ENCODE data around the gene ITGA3.
"Not testable (repeated sequence)": the region's sequence is repeated elsewhere in the genome, so short reads cannot be mapped to it uniquely, and the experiment has no call there.

The ITGA3 gene

DNA sequence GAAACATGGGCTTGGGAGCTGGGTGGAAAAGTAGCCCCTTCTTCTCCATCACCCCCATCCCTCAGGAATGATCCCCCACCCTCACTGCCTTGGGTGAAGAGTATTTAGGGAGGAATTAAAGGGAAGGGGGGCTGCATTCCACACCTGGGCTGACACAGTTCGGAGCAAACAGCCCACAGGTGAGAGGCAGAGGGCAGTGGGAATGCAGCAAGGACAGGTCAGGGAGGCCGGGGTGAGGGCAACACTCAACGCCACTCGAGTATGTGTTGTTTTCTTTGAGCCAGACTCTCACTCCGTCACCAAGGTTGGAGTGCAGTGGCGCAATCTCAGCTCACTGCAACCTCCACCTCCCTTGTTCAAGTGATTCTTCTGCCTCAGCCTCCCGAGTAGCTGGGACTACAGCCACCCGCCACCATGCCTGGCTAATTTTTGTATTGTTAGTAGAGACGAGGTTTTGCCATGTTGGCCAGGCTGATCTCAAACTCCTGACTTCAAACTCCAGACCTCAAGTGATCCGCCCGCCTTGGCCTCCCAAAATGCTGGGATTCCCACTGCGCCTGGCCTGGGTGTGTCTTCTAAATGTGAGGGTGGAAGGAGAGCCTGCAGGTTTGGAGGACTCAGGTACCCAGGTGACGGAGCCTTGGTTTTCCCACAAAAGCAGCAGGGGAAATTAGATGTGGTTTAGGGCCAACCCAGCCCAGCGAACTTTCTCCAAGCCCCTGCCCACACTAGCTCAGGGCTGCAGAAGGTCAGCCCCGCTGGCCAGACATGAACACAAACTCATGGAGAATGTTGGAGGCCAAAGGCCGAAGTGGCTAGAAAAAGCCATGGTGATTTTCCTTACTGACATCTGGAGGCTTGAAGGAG is 21.2 kb upstream of the ITGA3 start:
- no peak for DNase-seq (ENCODE audit: extremely low read depth in 1 of 2, low read depth in 1 of 2)

DNA sequence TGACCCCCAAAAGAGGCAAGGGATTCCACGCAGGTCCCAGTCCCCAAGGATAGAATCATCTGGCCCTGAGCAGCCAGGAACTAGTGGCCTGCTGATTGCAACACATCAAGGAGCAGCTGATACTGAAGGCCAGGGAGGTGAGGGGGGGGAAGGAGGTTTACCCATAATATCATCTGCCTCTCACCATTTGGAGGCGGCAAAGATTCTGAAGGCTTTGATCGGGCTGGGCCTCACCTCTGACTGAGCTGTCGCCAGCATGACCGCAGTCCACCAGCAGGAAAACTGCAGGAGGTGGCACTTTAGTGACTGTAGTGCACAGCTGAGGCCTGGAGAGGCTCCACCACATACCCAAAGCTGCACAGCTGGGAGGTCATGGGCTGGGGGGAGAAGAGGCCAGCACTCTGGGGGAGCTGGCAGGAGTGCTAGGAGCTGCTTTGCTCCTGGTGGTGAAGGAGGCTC is 20.5 kb upstream of the ITGA3 start:
- no peak for DNase-seq (ENCODE audit: extremely low read depth in 1 of 2, low read depth in 1 of 2)

DNA sequence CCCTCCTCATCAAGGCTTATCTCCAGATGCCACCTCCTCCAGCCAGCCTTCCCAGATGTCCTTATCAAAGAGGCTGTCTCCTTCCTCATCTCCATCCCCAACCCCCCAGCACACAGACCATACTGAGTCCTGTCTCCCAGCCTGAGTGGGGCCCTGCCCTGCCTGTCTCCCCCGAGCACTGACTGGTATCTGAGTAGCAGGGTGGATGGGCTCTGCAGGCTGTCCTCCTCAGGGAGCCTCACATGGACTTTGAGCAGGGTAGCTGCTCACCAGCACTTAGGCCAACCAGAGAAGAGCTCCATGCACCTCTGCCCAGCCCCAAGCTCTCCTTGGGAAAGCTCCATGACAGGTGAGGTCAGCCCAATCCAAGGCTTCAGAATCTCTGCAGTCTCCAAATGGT is 20.0 kb upstream of the ITGA3 start:
- no peak for DNase-seq (ENCODE audit: extremely low read depth in 1 of 2, low read depth in 1 of 2)

DNA sequence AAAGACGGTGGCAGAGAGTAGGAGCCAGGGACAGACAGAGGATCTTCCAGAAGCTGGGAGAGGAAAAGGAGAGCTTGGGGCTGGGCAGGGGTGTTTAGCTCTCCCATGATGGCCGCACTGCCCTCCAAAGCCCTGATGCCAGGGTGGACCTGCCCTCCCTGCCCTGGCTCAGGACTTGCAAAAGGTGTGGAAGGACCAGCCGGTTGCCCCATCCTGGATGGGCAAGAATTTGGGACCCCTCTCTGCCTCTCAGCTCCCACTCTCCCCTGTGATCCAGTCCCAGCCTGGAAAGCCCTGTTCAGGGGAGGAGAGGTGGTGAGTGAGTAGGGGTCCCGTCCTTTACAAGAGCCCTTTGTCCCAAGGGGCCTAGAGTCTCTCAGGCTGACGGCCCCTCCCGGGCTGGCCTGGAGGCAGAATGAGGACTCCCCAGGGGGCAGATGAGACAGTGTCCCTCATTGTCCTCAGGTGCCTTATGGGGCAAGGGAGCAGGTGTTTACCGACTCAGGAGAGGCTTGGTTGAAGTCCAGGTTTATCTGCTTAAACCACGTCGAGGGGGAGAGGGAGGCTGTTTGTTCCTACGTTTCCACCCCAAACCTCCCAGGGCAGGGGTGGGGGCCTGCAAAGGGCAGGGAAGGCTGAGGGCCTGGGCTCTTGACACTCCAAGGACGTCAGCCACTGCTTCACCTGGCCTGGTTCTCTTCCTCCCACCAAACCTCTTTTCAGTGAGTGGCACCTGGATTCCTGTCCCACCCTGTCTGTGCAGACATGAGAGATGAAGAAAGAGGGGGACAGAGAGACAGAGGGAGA is 19.3 kb upstream of the ITGA3 start:
- no peak for DNase-seq (ENCODE audit: extremely low read depth in 1 of 2, low read depth in 1 of 2)

DNA sequence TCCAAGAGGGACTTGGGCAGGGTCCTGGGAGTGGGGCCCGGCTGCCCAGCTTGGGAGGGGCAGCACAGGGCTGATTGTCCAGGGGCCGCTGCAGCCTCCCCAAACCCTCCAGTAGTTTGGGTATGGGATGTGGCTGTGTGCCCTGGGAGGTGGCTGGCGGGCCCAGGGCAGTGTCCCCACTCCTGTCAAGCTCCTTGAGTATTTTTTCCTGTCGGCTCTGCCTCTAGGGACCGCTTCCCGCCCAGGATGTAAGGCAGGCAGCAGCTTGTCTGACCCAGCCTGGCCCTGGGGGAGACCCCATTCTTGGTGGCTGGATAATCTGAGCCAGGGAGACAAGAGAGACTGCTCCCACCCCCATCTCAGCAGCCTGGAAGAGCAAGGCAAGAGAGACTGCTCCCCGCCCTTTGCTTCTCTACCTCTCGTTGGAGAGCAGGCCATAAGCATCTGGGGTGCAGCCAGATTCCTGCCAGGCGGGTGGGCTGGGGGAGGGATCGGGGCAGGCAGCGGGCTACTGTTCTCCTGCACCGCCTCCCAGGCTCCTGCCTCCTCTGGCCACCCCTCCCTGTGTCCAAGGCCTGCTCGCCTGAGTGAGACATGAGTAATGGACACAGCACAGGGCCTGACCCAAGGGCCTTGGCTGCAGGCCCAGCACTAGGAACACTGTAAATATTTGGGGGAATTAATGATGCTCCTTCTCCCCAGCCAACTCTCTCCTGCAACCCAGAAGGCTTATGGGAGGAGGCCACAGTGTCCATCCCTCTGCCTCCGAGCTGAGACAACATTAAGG is 18.4 kb upstream of the ITGA3 start:
- no peak for DNase-seq (ENCODE audit: extremely low read depth in 1 of 2, low read depth in 1 of 2)

DNA sequence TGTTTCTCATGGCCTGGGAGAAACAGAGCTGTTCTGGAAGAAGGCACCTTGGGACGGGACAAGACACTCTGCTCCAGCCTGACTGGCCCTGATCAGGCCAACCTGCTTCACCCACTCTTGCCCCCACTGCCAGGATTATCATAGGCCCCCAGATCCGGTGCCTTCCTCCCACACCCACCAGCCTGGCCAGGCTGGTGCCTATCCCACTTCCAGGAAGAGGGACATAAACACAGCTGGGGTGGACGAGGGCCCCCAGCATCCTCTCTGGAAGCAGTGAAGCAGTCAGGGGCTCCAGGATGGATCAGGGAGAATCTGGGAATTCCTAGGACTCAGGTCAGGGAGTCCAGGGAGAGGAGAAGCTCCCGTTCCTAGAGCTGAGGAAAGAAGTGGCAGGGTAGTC is 16.9 kb upstream of the ITGA3 start:
- no peak for DNase-seq (ENCODE audit: extremely low read depth in 1 of 2, low read depth in 1 of 2)

DNA sequence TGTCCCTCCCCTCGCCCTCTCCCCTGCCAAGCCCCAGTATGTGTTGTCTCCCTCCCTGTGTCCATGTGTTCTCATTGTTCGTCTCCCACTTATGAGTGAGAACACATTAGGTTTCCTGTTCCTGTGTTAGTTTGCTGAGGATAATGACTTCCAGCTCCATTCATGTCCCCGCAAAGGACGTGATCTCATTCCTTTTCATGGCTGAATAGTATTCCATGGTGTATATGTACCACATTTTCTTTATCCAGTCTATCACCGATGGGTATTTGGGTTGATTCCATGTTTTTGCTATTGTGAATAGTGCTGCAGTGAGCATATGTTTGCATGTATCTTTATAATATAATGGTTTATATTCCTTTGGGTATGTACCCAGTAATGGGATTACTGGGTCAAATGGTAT is 15.4 kb upstream of the ITGA3 start:
- not testable (repeated sequence) for DNase-seq (ENCODE audit: extremely low read depth in 1 of 2, low read depth in 1 of 2)

DNA sequence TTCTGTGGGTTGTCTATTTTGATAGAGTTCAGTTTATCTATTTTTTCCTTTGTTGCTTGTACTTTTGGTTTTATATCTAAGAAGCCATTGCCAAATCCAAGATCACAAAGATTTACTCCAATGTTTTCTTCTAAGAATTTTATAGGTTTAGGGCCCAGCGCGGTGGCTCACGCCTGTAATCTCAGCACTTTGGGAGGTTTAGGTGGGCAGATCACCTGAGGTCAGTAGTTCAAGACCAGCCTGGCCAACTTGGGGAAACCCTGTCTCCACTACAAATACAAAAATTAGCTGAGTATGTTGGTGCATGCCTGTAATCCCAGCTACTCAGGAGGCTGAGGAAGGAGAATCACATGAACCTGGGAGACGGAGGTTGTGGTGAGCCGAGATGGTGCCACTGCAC is 13.7 kb upstream of the ITGA3 start:
- no peak for DNase-seq (ENCODE audit: extremely low read depth in 1 of 2, low read depth in 1 of 2)

DNA sequence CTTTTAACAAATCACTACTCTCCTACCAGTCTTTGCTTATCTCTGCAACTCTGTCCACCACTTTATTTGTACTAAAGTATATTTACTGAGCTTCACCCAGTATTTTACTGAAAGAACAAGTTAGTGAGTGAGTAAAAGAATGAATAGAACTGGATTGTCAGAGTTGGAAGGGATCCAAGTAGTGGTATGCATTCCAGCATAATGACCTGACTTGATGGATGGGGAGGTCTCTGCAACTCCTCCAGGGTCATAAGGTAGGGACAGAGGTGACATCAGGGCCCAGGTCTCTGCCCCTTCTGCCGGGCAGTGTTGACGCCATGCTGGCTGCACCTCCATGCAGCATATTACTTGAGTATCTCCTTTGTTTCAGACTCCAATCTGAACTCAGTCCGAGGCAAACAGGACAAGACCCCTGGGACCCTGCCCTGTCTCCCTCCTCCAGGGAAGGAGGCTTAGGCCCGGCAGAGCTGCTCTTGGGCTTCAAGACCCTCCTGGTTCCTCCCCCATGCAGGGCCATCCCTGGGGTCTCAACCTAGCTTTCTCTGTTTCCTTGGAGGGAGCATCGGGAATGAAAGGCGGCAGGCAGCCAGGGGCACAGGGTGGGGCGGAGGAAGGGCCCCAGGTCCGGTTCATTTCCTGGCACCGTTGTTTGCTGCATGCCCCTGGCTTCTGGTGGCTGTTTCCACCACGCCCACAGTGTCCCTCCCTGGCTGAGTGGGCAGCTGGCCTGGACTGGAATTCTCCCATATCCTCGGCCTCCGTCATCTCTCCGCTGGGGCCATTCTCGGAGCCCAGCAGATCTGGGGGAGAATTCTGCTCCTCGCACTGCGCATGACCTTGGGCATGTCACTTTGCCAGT is 12.4 kb upstream of the ITGA3 start:
- DNase-seq (ENCODE audit: extremely low read depth in 1 of 2, low read depth in 1 of 2): no peak

DNA sequence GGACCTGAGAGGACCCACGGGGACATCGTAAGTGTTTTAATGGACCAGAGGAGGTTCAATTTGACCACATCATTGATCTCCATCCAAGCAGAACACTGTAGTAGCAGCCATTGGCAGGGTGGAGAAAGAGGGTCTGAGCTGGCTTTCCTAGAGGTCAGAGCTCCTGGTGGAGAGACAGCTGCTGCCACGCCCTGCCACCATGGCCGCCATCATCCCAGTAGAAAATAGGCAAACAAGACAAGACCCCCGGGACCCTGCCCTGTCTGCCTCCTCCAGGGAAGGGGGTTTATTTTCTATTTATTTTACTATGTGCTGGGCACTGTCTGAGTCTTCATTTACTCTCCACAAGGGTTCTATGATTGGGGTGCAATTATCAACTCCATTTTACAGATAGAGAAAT is 11.4 kb upstream of the ITGA3 start:
- no peak for DNase-seq (ENCODE audit: extremely low read depth in 1 of 2, low read depth in 1 of 2)

DNA sequence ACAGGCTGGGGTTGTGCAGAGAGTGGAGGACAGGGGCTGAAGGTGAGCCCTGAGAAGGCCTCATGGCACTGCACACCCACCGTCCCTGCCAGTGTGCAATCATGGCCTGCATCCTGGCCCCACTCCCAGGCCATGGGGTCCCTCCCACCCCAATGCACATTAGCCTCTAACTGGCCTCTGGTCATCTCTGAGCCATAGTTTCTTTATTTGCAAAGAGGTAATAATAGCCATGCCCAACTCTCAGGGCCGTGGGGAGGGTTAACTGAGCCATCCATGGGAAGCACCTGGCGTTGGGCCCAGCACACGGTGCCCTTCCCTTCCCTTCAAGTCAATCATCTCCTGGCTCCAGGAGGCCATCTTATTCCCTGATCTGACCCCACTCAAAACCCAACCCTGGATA is 10.8 kb upstream of the ITGA3 start:
- no peak for DNase-seq (ENCODE audit: extremely low read depth in 1 of 2, low read depth in 1 of 2)

DNA sequence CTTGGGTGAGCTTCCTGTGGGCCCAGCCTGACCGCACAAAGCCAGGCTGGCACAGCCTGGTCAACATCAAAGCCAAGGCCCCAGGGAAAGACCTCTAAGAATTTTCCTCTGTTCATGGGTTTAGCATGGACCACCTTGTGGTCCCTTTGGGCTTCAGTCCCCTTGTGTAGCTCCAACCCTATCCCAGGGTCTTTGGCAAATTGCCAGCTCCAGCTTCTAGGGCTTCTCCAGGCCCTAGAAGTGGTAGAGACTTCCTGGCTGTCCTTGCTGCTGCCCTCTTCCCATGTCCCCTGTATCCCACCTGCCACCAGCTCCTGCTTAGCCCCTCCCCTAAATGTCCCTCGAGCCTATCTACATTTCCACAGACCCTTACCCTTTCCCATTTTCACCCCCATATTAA is 9.7 kb upstream of the ITGA3 start:
- DNase-seq (ENCODE audit: extremely low read depth in 1 of 2, low read depth in 1 of 2): no peak

DNA sequence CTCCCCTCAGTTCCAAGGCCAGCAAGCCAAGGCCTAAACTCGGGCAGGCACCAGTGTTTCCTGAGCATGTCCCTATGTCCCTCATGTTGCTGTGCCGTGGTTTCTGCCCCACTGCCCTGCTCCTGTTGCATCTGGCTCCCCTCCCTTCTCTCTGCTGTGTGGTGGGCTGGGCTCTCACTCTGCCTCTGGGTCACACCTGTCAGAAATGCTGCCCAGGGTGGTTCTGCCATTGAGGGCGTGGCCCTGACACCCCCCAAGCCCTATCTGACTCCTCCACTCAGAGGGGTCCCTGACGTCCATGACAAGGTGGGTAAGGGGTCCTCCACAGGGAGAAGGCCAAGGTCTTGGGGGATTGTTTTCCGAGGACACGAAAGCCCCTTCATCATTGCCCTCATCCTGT is 9.2 kb upstream of the ITGA3 start:
- no peak for DNase-seq (ENCODE audit: extremely low read depth in 1 of 2, low read depth in 1 of 2)

DNA sequence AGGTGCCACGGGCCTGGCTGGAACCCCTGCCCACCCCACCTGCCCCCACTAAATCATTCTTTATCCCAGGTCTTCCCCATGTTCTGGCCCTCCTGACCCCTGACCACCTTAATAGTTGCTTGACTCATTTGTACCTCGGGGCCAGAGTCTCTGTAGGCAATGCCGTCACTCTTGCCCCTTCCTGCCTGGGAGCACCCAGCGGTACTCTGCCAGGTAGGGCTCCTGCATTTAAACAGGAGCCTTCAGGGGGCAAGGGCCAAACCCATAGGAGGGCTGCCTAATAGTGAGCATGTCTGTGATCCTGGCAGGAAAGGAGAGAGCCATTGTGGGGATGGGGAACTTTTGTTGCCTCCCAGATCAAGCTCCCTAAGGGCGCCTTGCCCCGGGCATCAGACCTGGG is 8.8 kb upstream of the ITGA3 start:
- DNase-seq (ENCODE audit: extremely low read depth in 1 of 2, low read depth in 1 of 2): no peak

DNA sequence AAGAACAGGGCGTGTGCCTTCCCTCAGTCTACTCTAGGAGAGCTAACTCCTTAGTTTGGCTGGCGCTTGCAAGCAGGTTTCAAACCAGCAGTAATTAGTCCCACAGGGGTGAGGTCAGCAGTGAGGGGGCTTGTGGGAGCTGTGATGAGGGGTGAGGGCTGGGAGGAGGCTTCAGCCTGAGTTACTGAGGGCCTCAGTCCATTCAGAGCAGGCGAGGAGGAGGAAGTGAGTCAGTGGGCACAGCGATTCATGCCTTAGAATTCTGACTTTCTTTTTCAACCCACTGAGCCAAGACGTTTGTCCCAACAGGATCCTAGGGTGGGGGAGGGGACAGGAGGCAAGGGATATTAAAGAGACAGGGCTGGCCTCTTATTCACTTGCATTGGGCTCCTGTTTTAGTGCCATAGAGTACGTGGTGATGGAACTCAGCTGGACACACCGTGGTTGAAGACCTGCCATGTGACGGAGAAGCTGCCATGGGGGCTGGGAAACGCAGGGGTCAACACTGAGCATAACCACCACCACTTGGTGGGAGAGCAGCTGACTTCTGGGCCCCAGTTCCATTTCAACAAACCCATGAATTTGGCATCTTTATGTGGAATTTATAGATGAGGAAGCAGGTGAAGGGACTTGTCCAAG is 8.3 kb upstream of the ITGA3 start:
- peak in 1 of 2 donors; percentile 53 for DNase-seq (ENCODE audit: extremely low read depth in 1 of 2, low read depth in 1 of 2)

DNA sequence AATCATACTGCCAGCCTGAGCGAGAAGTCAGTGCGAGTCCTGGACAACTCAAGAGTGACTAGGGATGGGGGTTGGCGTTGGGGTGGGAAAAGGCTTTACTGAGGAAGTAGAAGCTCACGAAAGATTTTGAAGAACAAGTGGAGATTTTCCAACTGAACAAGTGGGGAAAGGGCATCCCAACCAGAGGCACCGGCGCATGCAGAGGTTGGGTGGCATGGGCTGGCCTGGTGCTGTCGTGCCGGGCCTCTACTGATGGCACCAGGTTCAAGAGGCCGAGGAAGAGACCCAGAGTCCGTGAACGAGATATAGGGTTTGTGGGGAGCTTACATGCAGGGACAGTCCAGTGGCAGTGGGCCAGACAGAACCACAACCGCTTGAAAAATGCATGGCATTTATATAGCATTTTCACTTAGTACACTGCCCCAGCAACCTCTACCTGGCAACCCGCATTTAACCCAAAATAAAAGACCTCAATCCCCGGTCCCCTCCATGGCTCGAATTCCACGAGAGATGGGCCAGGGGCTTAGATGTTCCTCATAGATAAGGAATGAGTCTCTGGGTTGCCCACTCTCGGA is 7.7 kb upstream of the ITGA3 start:
- DNase-seq (ENCODE audit: extremely low read depth in 1 of 2, low read depth in 1 of 2): no peak

DNA sequence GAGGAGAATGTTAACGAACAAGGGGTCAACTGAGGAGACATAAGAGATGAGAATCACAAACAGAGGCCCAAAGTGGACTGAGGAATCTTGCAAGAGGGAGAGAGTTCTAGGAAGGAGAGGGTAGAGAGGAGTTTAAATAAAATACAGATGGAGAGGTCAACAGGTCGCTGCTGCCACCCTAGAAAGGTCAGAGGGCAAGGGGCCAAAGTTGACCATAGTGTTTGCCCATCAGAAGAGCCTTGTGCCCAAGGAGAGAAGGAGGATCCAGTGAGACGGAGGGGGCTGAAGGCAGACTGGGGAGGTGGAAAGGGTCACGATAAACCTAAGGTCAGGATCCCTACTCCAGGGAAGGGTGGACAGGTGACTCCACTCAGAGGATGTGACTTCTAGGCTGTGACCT is 6.9 kb upstream of the ITGA3 start:
- no peak for DNase-seq (ENCODE audit: extremely low read depth in 1 of 2, low read depth in 1 of 2)

DNA sequence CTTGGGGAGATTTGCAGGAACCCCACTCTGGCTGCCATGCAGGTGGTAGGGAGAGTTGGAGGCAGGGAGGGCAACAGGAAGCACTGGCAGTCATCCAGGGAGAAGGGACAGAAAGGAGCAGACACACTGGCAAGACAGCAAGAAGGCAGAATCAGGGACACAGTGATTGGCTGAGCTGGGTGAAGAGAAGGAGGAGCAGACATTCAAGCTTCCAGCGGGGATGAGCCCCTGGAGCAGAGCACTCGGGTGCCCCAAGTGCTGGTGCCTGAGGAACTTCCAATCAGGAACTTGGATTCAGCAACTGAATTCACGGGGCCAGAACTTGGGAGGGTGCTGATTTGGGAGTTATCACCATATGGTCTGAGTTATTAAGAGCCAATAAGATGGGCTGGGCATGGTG is 6.3 kb upstream of the ITGA3 start:
- DNase-seq (ENCODE audit: extremely low read depth in 1 of 2, low read depth in 1 of 2): no peak

DNA sequence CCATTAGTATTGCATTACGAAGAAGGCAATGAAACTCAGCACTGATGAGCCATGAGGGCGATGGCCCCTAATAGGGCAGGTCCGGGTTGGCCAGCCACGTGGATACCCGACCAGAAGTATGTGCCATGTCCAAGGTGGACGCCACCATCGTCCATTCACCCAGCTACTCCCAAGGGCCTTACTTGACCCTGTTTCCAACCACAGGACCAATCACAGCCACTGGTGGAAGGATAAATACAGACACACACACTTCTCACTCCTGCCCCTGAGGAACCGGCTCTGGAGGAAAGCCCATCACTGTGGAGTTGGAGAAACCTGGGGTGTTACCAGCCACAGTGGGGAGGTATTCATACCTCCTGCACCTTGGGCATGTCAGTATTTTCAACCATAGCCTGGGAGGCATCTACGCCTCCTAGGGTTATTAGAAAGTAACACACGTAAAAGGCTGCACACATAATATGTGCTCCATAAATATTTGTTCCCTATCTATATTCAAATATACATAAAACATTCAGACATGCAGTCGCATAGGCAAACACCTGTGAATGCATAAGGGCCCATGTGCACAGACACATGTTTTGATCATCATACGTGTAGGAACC is 5.4 kb upstream of the ITGA3 start:
- no peak for DNase-seq (ENCODE audit: extremely low read depth in 1 of 2, low read depth in 1 of 2)

All from stimulated activated CD8-positive, alpha-beta memory T cell treated with anti-CD3 and anti-CD28 coated beads, Interleukin-7, amount 100 ng/mL, for 48 hours (primary cell).